ENCODE results near the gene EIF2B2. TPM values are rescaled to one million over a fixed set of nuclear protein-coding genes. Genes with fewer than 3 reads are reported as not detected.

EIF2B2 gene
- total and polyA plus RNA-seq, 9 of the 15 experiments (the other 6 are each of a cell fraction or from before 2014, with no cell fraction given): 10.6 to 94.1 (median 38.9) TPM

DNA sequence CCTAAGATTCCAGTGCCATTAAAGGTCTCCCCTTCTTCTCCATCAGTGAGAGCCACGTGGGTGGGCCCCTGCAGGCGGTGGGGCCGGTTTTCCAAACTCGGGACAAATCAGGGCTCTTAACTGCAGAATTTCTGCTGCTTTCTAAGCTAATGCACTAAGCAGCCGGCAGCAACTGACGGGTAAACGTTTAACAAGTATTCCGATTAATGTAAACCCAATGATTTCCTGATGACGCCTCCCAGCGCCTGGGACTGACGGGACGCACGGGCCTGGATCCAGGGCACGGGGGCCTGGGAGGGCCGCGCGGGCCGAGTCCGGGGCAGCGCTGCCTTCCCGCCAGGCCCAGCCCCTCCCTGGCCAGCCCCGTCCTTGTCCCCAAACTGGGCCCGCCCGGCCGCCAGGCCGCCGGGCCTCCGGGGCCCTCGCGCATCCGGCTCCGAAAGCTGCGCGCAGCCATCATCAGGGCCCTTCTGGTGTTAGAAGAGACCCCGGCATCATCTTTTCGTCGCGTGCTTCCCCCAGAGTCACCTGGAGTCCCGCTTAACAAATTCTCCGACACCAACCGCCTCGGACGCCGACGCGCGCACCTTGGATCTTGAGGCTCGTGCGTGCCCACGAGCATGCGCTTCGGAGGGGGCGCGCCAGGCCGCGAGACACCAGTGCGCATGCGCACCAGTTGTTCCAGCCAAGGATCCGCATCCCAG, 48.3 kb downstream of the EIF2B2 start, which contains the start of gene MLH3 (continued):
- peak; percentile 96 for TF ChIP-seq MGA (IDR thresholded peaks at IDR 0.05)
- 0 out of 2 replicates have a peak, but pooled peaks have one; percentile 43 for TF ChIP-seq ATF7 (IDR thresholded peaks at IDR 0.05)
- no peak for TF ChIP-seq NFYB (IDR thresholded peaks at IDR 0.05; ENCODE audit: extremely low read depth, insufficient read length)
- TF ChIP-seq ZNF561 (CRISPR knock-in tag; conservative IDR thresholded peaks at IDR 0.05): no peak
- no peak for TF ChIP-seq FOS (IDR thresholded peaks at IDR 0.05; ENCODE audit: extremely low read depth, insufficient read length)
- peak; percentile 85 for TF ChIP-seq RBFOX2 (IDR thresholded peaks at IDR 0.05; ENCODE audit: low read depth, low read length)
- TF ChIP-seq FIP1L1 (IDR thresholded peaks at IDR 0.05; ENCODE audit: low read depth, low read length, poor library complexity, severe bottlenecking): no peak
- no peak for TF ChIP-seq MXI1 (IDR thresholded peaks at IDR 0.05; ENCODE audit: low read depth, low read length)
- no peak for TF ChIP-seq HIVEP1 (CRISPR knock-in tag; IDR thresholded peaks at IDR 0.05)
- TF ChIP-seq POLR2AphosphoS5 (IDR thresholded peaks at IDR 0.05; ENCODE audit: control insufficient read depth, insufficient read depth, low read depth, low read length): 0 out of 2 replicates have a peak, but pooled peaks have one; percentile 36
- 0 out of 2 replicates have a peak, but pooled peaks have one; percentile 63 for TF ChIP-seq BRD4 (IDR thresholded peaks at IDR 0.05)
- TF ChIP-seq ZFX (CRISPR knock-in tag; IDR thresholded peaks at IDR 0.05): peak; percentile 85
- TF ChIP-seq JUN (IDR thresholded peaks at IDR 0.05; ENCODE audit: borderline replicate concordance, low read depth, low read length): peak; percentile 29; the same call in 1 of the 2 replicates
- TF ChIP-seq JUN (CRISPR knock-in tag; IDR thresholded peaks at IDR 0.05; ENCODE audit: borderline replicate concordance): no peak
- TF ChIP-seq SOX6 (IDR thresholded peaks at IDR 0.05): peak; percentile 22; the same call in 1 of the 2 replicates
- TF ChIP-seq, protein P1, sequence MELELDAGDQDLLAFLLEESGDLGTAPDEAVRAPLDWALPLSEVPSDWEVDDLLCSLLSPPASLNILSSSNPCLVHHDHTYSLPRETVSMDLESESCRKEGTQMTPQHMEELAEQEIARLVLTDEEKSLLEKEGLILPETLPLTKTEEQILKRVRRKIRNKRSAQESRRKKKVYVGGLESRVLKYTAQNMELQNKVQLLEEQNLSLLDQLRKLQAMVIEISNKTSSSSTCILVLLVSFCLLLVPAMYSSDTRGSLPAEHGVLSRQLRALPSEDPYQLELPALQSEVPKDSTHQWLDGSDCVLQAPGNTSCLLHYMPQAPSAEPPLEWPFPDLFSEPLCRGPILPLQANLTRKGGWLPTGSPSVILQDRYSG (tag; conservative IDR thresholded peaks at IDR 0.05; ENCODE audit: low read depth): peak; percentile 41; the same call in 1 of the 2 replicates
